ENCODE measurements around the gene SGCG.

- no peak for TF ChIP-seq POLR2A (IDR thresholded peaks at IDR 0.05)
- TF ChIP-seq, protein P1, sequence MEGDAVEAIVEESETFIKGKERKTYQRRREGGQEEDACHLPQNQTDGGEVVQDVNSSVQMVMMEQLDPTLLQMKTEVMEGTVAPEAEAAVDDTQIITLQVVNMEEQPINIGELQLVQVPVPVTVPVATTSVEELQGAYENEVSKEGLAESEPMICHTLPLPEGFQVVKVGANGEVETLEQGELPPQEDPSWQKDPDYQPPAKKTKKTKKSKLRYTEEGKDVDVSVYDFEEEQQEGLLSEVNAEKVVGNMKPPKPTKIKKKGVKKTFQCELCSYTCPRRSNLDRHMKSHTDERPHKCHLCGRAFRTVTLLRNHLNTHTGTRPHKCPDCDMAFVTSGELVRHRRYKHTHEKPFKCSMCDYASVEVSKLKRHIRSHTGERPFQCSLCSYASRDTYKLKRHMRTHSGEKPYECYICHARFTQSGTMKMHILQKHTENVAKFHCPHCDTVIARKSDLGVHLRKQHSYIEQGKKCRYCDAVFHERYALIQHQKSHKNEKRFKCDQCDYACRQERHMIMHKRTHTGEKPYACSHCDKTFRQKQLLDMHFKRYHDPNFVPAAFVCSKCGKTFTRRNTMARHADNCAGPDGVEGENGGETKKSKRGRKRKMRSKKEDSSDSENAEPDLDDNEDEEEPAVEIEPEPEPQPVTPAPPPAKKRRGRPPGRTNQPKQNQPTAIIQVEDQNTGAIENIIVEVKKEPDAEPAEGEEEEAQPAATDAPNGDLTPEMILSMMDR (IDR thresholded peaks at IDR 0.05), result no peak
Measured at GRCh38 chr13:23339225-23339624, 158.4 kb downstream of the SGCG start.
